ENCODE data around the gene OGFR. TPM values are rescaled to one million over a fixed set of nuclear protein-coding genes. Genes with fewer than 3 reads are reported as not detected.

OGFR gene
- total and polyA plus RNA-seq, 2 donors (not counting 3 experiments of a cell fraction or from before 2014, with no cell fraction given): 30.8 to 44.0 TPM

DNA sequence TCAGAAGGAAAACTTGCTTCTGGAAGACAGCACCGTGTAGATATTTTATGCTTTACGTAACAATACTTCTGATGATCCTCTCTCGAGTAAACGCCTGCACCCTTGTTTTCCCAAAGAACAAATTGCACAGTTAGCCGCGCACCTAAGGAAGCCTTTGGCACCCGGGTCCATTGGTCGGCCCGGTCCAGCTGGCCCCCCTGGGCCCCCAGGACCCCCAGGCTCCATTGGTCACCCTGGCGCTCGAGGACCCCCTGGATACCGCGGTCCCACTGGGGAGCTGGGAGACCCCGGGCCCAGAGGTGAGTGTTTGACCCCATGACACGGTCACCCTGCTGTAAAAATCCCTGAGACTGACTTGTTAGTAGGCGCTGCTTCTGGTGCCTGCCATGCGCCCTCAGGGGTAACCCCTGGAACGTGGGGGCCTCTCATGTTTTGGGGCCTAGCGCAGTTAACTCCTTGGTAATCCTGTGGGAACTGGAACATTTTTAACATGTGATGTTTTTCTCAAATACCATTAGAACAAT, 32.4 kb downstream of the OGFR start:
- Histone ChIP-seq H3K9me3 (replicated peaks; ENCODE audit: control insufficient read depth, insufficient read depth, low read length) (no peaks in the 10 kb centered on the region), H3K27ac (ENCODE audit: insufficient read depth, low read depth, low read length) (no peak overlapping the region), H3K36me3 (ENCODE audit: control insufficient read depth in 2 of 2, extremely low read depth in 1 of 2, insufficient read depth in 2 of 2, low read length in 2 of 2) (no peaks in the 10 kb centered on the region), H3K4me2 (ENCODE audit: insufficient read depth, low read length) (no peak overlapping the region), H3K9me1 (replicated peaks; ENCODE audit: control insufficient read depth, extremely low read depth, insufficient read depth, low read length) (no peaks in the 10 kb centered on the region), H2AFZ (ENCODE audit: low read depth, low read length) (no peak overlapping the region), H3K27me3 (ENCODE audit: control insufficient read depth in 2 of 2, insufficient read depth in 2 of 2, low read length in 2 of 2) (no peaks in the 10 kb centered on the region), H3K9ac (replicated peaks; ENCODE audit: extremely low read depth, insufficient read depth, low read length) (no peak overlapping the region), H4K20me1 (replicated peaks; ENCODE audit: control insufficient read depth, extremely low read depth, insufficient read depth, low read length) (no peaks in the 10 kb centered on the region), H3K79me2 (ENCODE audit: control insufficient read depth, insufficient read depth, low read length) (no peaks in the 10 kb centered on the region), H3K4me3 (replicated peaks in 1 of 3; ENCODE audit: insufficient read depth in 1 of 3, low read depth in 1 of 3, low read length in 3 of 3) (no peak overlapping the region), H3K4me1 (ENCODE audit: control insufficient read depth, extremely low read depth, insufficient read depth, low read length) (no peaks in the 10 kb centered on the region)
- no peak for FAIRE-seq
- CTCF ChIA-PET: no interaction called here
- intact Hi-C loops (cut with micrococcal nuclease): no loop called here
- DNase-seq (ENCODE audit: low read depth, low spot score): no peak
- POLR2A ChIA-PET: no interaction called here
- TF ChIP-seq FOS (IDR thresholded peaks at IDR 0.05; ENCODE audit: borderline replicate concordance, insufficient read depth, low read length) (no peak), GATA2 (IDR thresholded peaks at IDR 0.05; ENCODE audit: insufficient read depth, insufficient read length, low read depth, low read length) (no peak), MYC (IDR thresholded peaks at IDR 0.05; ENCODE audit: low read depth, low read length) (no peak), POLR2AphosphoS5 (IDR thresholded peaks at IDR 0.05; ENCODE audit: insufficient read depth, low read depth, low read length) (no peak), EZH2 (IDR thresholded peaks at IDR 0.05; ENCODE audit: borderline replicate concordance, low read depth, low read length, severe bottlenecking) (no peak), CTCF (IDR thresholded peaks at IDR 0.05; ENCODE audit: extremely low read depth in 1 of 2, insufficient read depth in 1 of 2, low read depth in 1 of 2, low read length in 2 of 2) (no peak), POLR2A (IDR thresholded peaks at IDR 0.05; ENCODE audit: low read depth, low read length) (no peak), JUN (IDR thresholded peaks at IDR 0.05; ENCODE audit: borderline replicate concordance, insufficient read depth, insufficient read length, low read depth) (no peak)
- TF ChIP-seq, protein P1, sequence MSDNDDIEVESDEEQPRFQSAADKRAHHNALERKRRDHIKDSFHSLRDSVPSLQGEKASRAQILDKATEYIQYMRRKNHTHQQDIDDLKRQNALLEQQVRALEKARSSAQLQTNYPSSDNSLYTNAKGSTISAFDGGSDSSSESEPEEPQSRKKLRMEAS (IDR thresholded peaks at IDR 0.05; ENCODE audit: insufficient read depth, insufficient read length): no peak
- dilution Hi-C loops (cut with MboI; ENCODE audit: extremely low pct_ligation_motif_present, low sequenced_read_pairs): no loop called here
- BruUV-seq (replicated peaks): no TSS peak
